Measurements from ENCODE around the gene TOX2.

Gene TOX2

GRCh38 chr20:44031001-44031574 lies 116.4 kb downstream of the TOX2 start:
- TF ChIP-seq CTCF (IDR thresholded peaks at IDR 0.05): no peak

GRCh38 chr20:44031781-44032582 lies 117.3 kb downstream of the TOX2 start:
- TF ChIP-seq CTCF (IDR thresholded peaks at IDR 0.05): no peak

- TF ChIP-seq CTCF (IDR thresholded peaks at IDR 0.05): no peak
These were observed 118.1 kb downstream of the TOX2 start for GRCh38 chr20:44032583-44033331.

- no peak for TF ChIP-seq CTCF (IDR thresholded peaks at IDR 0.05)
These were observed 118.7 kb downstream of the TOX2 start for GRCh38 chr20:44033344-44033743.

GRCh38 chr20:44033873-44034272 lies 119.2 kb downstream of the TOX2 start:
- no peak for TF ChIP-seq CTCF (IDR thresholded peaks at IDR 0.05)

- no peak for TF ChIP-seq CTCF (IDR thresholded peaks at IDR 0.05)
These were observed 119.8 kb downstream of the TOX2 start for GRCh38 chr20:44034451-44034850.

GRCh38 chr20:44034965-44035635 lies 120.4 kb downstream of the TOX2 start:
- no peak for TF ChIP-seq CTCF (IDR thresholded peaks at IDR 0.05)

Data from LNCAP (cell line).